HG03280 (cell line): ENCODE data around the gene TRA2A.
A peak's percentile ranks its signal among the peaks of the same experiment; 100 is the strongest.

Experiments used
- ATAC-seq: cut with Tn5 transposase; IDR thresholded peaks from one replicate; pipeline ENCODE4 v1.9.1; 2021; ENCODE audit warnings: mild to moderate bottlenecking, moderate library complexity; ENCODE audit not compliant: unreplicated experiment

The TRA2A gene

GRCh38 chr7:23471106-23471859 is 60.5 kb downstream of the TRA2A start:
- peak; percentile 35 for ATAC-seq

GRCh38 chr7:23470330-23471105 is 61.3 kb downstream of the TRA2A start, which contains the start of gene IGF2BP3:
IGF2BP3 (minus strand) TSS chr7:23470491; CDS start chr7:23470110, 381 bp downstream.
- no peak for ATAC-seq

- ATAC-seq: no peak
Observed at GRCh38 chr7:23469961-23470250, 61.9 kb downstream of the TRA2A start.

GRCh38 chr7:23469150-23469960 is 62.4 kb downstream of the TRA2A start:
- ATAC-seq: no peak

- no peak for ATAC-seq
Observed at GRCh38 chr7:23468526-23469149, 63.1 kb downstream of the TRA2A start.

- ATAC-seq: no peak
Observed at GRCh38 chr7:23467806-23468525, 63.8 kb downstream of the TRA2A start.

GRCh38 chr7:23467291-23467805 is 64.4 kb downstream of the TRA2A start:
- no peak for ATAC-seq

GRCh38 chr7:23462846-23463245 is 68.9 kb downstream of the TRA2A start:
- ATAC-seq: no peak

GRCh38 chr7:23458044-23458443 is 73.7 kb downstream of the TRA2A start:
- ATAC-seq: no peak

- no peak for ATAC-seq
Observed at GRCh38 chr7:23456093-23456492, 75.7 kb downstream of the TRA2A start.

GRCh38 chr7:23454881-23455526 is 76.8 kb downstream of the TRA2A start:
- ATAC-seq: no peak
